ENCODE data around the gene PROSER3.

- TF ChIP-seq ZFP30 (CRISPR knock-in tag; IDR thresholded peaks at IDR 0.05) (no peak), SNAI2 (CRISPR knock-in tag; IDR thresholded peaks at IDR 0.05) (no peak)
These were observed 23.1 kb upstream of the PROSER3 start for GRCh38 chr19:35734889-35735288.

All from SK-N-SH treated with all-trans-retinoic acid at 6 μM for 48 hours (cell line).